Dermis blood vessel endothelial cell (primary cell): ENCODE data around the gene SCAF4. TPM values are rescaled to one million over a fixed set of nuclear protein-coding genes. Genes with fewer than 3 reads are reported as not detected.

ENCODE experiments used
- DNase-seq: peaks from one replicate; pipeline ENCODE4 v3.0.0; 2010
- total RNA-seq: library from RNA; depleted of rRNA; stranded (reverse); fragments of >200 nt; gene quantifications from 2 replicates; pipeline ENCODE4 v1.2.3, GENCODE V29; 2014

SCAF4 gene
- total RNA-seq, 1 donor from 2014 or later: 5.3 TPM

DNA sequence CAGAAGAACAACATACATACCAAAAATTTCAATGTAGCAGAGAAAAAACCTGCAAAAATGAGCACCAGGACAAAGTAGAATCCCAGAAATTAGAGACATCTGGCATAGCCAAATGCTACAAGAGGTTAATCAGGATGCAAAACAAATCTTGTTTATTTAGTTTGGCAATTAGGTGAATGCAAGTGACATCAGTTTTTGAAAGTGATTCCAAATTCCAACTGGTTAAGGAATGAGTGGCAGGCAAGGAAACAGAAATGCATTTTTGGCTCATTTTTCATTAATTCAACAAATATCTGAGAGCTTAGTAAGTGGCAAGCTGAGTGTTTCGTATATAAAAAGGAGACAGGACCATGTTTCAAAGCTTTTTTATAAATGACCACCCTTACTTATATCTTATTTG, 21.3 kb downstream of the SCAF4 start:
- DNase-seq: peak; percentile 23

DNA sequence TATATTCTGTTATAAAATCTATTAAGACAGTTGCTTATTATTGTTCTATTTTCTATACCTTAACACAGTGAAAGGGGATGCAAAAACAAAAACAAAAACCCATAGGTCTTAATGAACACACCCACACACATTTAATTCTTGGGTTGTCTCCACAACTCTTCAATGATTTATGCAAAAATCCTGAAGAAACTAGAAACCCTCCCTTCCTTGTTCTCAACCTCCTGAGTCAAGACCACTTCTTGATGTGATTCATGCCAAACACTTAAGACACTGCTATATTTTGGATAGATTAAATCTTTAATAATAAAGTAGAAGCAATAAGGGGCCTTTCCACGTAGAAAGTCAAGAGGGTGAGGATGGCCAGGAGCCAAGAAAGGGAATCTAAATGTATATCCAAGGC, 23.4 kb downstream of the SCAF4 start:
- DNase-seq: no peak

DNA sequence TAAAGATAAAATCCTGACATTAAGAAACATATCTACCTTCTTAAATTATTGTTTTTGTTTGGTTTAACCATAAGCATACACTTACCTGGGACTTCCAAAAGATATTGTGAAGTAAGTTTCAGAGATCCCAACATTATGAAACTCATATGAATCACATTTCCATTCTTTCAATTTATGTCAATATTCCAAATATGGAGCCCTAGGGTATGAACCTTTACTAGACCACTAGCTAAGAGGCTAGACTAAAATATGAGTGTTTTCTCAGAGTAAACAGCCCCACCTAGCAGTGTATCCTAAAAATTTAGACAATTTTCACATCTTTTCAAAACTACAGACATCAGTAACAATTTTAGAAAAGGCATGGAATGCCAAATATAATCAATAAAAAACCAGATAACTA, 24.4 kb downstream of the SCAF4 start:
- no peak for DNase-seq

DNA sequence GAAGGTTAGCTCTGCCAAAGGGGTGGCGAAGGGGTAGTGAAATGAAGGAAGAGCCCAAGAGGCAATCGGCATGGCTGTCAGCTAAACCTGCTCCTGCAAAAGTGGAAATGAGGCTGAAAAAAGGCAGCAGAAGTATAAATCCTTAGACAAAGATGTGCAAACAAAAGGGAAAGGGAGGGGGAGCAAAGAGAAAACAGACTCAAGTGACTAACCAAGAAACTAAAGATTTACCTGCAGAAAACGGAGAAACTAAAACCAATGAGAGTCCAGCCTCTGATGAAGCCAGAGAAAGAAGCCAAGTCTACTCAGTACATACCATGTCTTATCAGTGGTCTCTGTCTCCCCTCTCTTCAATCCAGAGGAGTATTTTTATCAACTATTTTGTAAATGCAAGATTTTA, 25.4 kb downstream of the SCAF4 start:
- DNase-seq: no peak

DNA sequence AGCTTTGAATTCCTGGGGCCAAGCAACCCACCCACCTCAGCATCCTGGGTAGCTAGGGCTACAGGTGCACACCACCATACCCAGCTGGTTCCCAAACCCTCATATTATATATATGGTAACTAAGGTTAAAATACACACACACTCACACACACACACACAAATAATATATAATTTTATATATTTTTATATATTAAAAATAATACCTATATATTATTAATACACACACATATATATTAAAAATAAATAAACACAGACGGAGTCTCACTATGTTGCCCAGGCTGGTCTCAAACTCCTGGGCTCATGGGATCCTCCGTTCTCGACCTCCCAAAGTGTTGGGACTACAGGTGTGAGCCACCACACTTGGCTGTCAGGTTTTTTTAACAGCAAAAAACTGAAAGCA, 31.9 kb downstream of the SCAF4 start:
- no peak for DNase-seq

DNA sequence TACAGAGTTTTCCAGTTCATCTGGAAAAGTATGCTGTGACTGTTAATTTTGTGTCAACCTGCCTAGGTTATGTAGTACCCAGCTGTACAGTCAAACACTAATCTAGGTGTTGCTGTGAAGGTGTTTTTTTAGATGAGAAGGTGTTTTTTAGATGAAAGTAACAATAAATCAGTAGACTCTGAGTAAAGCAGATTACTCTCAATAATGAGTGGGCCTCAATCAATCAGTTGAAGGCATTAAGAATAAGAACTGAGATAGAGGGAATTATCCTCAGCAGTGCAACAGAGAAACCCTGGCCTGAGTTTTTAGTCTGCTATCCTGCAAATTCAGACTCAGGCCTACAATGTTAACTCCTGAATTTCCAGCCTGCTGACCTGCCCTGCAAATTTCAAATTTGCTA, 33.5 kb downstream of the SCAF4 start:
- DNase-seq: no peak

DNA sequence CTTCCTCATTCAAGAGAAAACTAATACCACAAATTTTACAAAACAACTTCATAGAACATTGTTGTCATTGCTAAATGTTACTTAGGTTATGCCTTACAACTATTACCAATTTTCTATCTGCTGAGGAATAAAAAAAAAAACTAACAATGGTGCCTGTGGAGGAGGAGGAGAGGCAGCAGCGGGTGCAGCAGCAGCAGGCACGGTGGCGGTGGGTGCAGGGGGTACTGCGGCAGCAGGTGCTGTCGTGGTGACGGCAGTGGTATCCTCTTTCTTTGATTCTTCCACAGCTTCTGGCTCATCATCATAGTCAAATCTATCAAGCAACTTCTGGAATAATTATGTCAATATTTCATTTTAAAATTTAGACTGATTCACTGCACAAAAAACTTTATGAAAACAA, 35.5 kb downstream of the SCAF4 start:
- DNase-seq: no peak

DNA sequence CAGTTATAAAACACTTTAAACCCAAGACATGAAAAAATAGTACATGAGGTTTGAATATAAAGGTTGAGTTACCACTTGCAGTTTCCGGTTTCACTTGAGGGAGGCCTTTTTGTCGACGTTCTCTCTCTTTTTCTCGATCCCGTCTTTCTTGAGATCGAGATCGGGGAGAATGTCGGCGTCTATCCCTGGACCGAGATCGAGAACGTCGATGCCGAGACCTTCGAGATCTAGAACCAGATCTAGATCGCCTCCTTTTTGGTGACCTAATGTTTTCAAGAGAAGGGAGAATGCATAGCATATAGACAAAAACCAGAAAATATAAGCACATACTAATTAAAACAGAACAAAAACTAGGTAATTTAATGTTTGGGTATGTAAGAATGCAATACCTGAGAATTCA, 38.7 kb downstream of the SCAF4 start:
- no peak for DNase-seq

DNA sequence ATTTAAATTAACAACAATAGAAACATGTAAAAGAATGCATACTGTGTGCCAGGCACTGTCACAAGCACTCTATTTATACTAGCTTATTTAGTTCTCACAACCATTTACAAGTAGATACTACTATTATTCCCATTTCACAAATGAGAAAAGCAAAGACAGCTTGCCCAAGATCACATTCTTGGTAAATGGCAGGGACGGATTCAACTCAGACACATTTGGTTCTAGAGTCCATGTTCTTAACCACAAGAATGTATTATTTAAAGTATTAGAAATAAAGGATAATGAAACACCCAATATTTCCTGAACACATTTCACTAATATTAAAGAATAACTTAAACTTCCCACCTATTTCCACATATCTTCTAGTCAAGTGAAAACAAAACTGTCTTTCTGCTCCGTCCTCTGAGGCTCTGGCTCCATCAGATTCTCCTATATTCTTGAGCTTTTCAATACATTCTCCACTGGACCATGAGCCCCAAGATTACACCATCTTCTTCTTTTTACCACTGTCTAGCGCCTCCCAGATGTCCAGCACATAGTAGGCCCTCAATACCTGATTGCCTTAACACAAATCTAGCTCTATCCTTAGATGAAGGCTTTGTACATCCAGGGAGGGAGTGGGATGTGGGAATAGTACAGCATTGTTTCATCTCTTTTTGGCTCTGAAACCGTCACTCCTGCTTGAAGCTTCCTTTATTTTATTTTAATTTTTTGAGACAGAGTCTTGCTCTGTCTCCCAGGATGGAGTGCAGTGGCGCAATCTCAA, 43.1 kb downstream of the SCAF4 start:
- DNase-seq: no peak

DNA sequence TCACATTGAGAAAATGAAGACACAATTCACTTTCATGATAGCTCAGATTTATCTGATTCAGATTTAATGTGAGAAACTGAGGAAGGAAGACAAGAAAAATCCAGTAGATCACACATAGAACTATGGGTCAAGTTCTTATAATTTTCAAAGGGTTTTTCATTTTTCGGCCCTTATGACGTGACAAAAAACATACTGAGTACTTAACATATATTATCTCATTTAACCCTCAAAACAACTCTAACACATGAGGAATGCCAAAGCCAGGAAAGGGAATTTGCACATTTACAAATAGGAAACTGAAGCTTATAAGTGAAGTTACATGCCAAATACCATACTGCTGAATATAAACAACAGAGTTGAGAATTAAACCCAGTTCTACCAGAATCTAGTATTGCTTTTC, 44.8 kb downstream of the SCAF4 start:
- DNase-seq: no peak

DNA sequence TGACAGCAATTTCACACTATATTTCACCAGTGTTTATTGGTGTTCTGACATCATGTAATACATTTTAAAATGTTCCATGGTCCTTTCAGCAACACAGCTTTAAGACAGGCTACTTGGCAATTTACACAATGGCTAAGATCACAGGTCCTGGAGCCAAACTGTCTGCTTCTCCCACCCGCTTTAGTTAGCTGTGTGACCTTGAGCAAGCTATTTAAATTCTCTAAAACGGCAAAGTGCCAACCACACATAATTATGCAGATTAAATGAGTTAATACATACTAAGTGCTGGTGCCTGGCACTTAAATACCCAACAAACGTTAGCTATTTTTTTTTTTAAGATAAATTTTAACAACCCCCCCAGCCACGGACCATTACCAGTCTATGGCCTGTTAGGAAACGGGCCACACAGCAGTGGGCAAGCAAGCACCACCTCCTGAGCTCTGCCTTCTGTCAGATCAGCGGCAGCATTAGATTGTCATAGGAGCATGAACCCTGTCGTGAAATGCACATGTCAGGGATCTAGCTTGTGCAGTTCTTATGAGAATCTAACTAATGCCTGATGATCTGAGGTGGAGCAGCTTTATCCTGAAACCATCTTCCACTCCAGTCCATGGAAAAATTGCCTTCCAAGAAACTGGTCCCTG, 45.5 kb downstream of the SCAF4 start:
- DNase-seq: no peak

DNA sequence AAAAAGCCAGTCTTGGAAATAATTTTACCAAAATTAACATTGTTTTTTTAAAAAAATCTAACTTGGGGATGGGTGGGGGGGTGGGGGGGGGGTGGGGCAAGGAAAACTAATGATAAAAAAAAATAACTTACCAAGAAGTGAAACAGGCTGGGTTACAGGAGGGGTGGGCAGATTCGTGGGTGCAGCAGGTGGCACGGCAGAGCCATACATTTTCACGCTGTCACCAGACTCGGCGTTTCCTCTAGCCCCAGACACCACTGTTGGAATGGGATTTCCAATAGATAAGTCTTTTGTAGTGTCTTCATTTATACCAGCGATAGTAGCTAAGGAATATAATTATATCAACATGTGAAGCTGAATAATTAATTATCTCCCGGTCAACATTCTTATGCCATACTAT, 47.0 kb downstream of the SCAF4 start:
- no peak for DNase-seq

DNA sequence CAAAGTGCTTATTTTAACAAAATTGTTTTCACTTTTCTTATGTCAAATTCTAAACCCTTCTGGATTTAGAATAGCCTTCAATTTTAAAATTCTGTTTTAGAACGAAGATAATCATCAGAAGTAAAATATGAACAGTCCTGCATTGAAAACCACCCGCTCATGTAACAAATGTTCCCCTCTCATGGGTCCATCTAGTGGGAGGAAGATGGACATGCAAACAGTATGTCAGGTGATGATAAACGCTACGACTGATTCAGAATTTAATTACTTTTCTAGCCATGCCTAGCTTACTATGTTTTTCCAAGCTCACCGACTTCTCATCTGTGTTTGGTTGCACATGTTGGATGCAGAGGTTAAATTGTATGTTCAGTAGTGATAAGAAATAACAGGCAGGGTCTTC, 48.9 kb downstream of the SCAF4 start:
- no peak for DNase-seq

DNA sequence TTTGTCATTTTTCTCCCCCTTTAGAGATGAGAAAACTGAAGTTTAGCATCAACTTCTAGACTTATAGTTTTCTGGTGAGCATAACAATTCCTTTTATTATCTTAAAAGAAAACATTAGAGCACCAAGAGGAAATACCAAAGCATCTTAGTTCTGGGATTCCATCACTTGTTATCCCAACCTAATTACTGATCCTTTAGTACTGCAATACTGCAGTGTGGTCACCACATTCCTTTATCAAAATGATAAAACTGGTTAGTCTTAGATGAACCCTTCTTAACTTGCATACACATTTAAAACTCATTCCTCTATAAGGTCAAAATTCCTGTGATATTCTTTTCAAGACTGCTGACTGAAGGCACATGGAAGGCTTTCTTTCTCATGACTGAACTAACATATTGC, 49.3 kb downstream of the SCAF4 start:
- no peak for DNase-seq

DNA sequence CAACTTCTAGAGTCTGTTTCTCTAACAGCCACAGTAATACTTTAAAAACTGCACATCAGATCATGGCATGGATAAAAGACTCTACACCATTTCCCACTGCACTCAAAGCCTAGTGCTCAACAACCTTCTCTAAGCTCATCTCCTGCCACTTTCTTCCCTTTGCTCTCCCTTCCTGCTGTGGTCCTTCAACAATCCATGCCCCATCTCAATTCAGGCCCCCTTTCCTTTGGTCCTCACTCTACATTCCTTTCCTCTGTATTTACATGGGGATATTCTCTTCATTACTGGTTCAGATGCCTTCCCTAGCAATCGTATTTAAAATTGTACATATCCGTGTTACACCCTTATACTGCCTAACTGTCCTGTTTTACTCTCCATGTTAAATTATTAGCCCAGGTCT, 53.4 kb downstream of the SCAF4 start:
- no peak for DNase-seq

DNA sequence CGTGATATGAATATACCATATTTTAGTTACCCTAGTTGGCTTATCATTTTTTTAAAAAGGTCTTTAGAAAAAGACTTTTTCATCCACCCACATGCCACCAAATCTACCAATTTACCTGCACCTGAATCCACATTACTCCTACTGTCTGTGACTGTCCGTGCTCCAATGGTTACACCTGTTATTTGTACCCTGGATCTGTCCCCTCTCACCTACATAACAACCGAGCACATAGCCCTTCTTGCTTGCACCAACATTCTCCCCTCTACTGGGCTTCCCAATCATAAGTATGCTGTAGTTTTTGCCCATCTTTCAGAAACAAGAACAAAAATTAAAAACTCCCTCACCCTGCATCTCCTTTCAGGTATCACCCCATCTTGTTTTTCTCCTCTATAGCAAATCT, 54.9 kb downstream of the SCAF4 start:
- no peak for DNase-seq

DNA sequence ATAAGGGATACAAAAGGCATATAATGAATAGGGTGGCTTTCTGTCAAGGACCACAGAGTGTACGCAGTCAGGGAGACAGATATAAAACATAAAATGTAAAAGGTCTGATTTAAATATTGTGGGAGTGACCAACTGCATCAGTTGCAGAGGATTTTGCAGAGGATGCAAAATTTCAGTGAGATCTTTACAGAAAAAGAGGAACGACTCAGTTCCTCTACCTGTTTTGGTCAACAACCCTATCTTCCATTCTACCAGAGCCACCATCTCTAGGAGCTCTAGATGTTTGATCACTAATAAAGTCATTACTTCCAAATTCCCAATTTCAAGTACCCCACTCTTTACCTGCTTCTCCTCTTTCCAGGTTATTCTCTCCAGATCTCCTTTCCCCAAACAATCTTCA, 56.0 kb downstream of the SCAF4 start:
- DNase-seq: no peak

DNA sequence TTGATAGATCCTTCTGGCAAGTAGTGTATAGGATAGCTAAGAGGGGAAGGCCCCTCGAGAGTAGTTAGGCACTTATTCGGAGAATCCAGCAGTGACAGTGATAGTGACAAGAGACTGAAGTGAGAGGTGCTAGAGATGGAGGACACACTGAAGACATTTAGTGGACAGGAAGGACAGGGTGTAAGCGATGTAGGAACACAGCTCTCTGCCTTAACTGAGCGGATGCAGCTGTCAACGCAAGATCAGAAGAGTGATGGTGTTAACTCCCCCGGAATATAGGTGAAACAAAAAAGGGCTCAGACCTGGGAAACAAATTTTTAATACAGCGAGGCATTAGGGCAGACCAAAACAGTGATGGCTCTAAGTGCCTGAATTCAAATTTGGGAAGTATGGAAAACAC, 56.6 kb downstream of the SCAF4 start:
- DNase-seq: no peak

DNA sequence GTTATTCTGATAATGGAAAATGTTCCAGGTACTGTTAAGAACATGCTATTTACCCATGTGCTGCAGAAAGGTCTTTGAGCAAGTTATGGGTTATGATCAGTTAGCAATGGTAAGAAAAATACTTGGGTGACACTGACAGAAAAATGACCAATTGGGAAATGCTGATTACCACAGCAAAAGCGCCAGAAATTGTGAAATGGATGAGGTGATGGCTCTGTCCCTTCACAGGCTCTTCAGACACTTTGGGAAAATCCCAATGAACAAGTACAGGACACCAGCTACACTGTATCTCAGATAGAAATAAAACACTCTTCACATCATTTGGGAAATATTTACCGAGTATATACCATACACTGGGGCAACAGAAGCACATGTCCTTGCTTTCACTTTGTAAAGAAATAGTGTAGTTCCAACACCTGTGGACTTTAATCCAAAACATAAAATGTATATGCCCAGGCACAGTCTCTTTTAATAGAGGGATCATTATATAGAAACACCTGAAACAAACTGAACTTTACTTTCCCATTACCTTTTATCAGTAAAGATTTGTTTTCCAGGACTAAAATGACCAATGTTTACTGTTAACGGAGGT, 58.5 kb downstream of the SCAF4 start:
- DNase-seq: no peak

DNA sequence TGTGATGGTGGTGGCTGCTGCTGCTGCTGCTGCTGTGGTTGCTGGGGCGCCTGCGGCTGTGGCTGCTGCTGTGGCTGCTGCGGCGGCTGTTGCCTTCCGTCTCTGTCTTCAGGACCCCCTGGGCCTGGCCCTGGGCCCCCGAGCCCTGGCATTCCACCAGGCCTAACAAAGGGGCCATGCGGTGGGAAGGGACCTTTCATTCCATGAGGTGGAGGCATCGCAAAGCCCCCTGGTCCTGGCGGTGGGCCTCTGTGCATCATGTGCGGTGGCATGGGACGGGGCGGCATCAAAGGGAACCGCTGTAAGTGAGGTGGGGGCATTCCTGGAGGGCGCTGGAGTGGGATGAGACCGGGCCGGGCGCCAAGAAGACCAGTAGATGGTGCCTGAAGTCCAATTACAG, 60.0 kb downstream of the SCAF4 start:
- no peak for DNase-seq

DNA sequence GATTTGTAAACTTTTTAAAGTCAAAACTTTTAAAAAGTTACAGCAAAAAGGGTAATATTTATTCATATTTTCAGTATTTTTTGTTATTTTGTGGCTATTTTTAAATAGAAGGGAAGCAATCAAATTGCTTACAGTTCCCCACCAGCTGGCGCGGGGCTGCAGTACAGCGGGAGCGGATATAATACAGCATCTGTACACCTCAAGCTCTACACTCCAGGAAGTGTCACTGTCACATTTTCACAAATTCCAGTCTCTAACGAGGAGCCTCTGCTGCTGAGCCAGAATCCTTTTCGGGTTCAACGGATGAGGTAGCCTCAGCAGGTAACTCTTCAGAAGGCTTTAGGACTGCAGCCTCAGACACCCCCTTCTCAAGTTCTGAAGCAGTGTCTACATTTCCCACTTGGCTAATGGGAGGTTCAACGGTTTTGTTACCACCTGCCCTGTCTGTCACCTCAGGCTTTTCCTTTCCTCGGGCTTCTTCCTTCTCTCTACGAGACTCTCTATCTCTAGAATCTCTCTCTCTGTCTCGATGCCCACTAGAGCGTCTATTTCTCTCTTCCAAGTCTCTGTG, 60.7 kb downstream of the SCAF4 start:
- no peak for DNase-seq

DNA sequence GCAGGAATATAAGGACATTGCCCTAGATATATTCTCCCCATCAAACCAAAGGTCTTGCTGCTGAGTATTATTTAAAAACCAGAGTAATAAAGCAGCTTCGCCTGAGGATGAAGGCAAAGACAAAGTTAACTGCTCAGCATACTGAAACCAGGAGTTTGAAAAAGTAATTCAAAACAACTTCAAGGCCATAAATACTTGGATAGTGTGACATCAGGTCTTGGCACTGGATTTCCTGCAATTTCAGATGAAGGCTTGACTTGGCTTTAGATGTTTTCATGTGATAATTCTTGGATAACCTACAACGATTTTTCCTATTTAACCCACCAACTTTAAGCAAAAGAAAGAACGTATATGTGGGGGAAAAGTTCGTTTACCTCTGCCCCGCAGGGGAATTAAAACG, 61.8 kb downstream of the SCAF4 start:
- DNase-seq: no peak

DNA sequence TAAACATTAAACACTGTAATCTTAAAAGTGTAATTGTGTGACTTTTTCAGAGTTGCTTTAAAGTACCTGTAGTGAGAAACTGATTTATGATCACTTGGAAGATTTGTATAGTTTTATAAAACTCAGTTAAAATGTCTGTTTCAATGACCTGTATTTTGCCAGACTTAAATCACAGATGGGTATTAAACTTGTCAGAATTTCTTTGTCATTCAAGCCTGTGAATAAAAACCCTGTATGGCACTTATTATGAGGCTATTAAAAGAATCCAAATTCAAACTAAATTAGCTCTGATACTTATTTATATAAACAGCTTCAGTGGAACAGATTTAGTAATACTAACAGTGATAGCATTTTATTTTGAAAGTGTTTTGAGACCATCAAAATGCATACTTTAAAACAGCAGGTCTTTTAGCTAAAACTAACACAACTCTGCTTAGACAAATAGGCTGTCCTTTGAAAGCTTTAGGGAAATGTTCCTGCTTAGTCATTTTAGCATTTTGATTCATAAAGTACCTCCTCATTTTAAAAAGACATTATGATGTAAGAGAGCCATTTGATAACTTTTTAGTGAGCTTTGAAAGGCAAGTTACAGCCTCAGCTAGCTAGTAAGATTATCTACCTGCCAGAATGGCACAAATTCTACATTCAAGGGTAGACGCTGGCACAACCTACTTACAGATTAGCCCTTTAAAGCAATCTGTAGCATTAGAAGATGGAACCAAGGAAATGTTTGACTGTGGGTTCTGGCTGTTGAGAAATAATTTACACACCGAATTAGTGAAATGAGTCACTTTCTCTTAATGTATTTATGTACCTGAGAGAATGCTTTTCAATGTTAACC, 63.0 kb downstream of the SCAF4 start:
- DNase-seq: no peak
